GM19193 (cell line): ENCODE data around the gene TAS2R7.

Experiments
- POLR2A ChIP-seq: IDR thresholded peaks from 4 replicates; pipeline ENCODE4 v1.6.1; 2011; ENCODE audit not compliant: insufficient read depth, insufficient read length; ENCODE audit errors: extremely low read depth

TAS2R7 gene

GRCh38 chr12:10802587-10802986 lies at the start of gene TAS2R7:
TSS of gene TAS2R7 (minus strand) at chr12:10802627. CDS start at chr12:10802570, 57 bp downstream.
- TF ChIP-seq POLR2A = no peak

GRCh38 chr12:10851243-10851858 lies 48.9 kb upstream of the TAS2R7 start:
- TF ChIP-seq POLR2A = no peak

GRCh38 chr12:10849425-10849878 lies 47.0 kb upstream of the TAS2R7 start, which contains the start of gene PRR4:
TSS of gene PRR4 (minus strand) at chr12:10849475. CDS start at chr12:10849437, 38 bp downstream.
- TF ChIP-seq POLR2A = no peak

DNA sequence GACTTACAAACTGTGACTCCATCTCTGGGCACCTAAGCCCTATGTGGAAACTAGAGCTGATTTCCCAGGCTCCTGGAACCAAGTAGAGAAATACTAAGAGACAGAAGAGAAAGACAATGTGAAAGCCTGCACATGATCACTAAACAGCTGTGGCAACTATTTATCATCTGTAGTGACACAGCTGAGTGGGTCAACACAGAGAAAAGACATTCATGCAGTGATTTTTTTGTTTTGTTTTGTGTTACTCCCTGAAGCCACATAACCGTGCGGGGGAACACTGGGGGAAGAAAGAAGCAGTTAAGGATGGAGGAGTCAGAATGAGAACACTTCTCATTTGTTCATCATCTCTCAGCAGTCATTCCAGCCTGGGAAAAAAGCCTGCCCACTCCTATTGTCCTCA lies 45.3 kb upstream of the TAS2R7 start:
- no peak for TF ChIP-seq POLR2A

DNA sequence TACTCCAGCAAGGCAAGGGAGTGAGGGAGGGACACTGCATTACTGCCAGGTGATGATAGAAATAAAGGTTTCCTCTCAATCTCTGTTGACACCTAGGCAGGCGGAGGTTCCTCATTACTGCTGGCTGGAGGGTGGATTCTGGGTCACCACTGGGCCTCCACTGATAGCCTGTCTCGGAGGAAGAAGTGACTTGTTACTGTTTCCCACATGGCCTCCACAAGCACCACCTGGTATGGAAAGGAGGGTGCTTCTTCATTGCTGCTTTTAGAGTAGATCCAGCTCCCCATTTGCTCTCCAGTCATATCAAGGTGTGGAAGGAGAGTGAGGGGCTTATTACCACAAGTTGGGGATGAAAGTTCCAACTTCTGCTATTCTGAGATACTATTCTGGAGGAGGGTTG lies 40.4 kb upstream of the TAS2R7 start:
- no peak for TF ChIP-seq POLR2A

GRCh38 chr12:10838461-10838860 lies 36.0 kb upstream of the TAS2R7 start:
- no peak for TF ChIP-seq POLR2A

- TF ChIP-seq POLR2A = no peak
These were observed 27.6 kb upstream of the TAS2R7 start for GRCh38 chr12:10829994-10830393.

DNA sequence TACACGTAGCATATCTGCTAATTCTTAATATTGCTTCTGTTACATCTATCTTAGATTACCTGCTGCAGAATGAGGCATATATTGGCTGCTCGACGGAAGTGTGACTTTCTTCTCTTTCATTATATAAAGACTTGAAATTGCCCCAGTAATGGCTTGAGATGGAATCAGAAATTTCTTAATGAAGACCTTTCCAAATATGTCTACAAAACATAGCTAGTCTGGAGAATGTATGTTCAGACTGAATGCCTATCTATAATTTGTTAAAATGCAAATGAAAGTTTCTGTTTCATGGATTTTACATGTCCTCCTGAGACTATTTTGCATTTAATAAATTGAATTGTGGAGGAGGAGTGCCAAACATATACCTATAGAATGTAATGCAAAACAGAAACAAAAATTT lies 23.8 kb upstream of the TAS2R7 start, which contains the start of gene TAS2R10:
TAS2R10 (minus strand) TSS at position 101 of the 400 bp plus-strand sequence; CDS start at position 12, 89 bp downstream.
- TF ChIP-seq POLR2A = no peak

- no peak for TF ChIP-seq POLR2A
These were observed 22.5 kb upstream of the TAS2R7 start for GRCh38 chr12:10824957-10825356.

DNA sequence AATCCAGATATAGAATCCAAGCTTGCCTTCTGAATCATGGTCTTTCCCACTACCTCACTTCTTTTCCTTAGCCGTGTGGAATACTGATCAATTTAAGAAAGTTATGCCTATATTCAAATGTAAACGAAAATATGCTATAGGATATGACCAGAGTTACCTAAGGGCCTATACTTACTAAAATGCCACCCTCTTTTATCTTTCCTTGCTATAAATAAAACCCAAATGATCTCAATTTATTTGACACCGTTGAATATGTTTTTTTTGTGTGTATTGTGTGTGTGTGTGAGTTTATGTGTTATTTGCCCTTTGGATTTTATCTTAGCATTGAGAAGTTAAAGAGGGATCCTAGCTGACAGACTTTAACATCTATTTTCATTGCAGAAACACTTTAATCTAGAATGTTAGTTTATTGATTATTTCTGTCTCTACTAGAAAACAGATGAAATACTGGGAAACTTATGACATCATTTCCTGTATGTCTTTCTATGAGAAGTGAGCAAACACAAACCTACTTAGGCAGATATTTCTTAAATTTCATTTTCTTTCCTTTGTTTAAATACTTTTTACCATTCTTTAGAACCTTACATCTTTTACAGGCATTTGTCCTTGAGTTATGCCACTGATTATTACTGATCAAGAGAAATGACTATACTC lies 9.6 kb upstream of the TAS2R7 start:
- TF ChIP-seq POLR2A = no peak

- TF ChIP-seq POLR2A = no peak
These were observed 7.6 kb upstream of the TAS2R7 start, which contains the start of gene TAS2R9 for GRCh38 chr12:10810068-10810467. TSS of gene TAS2R9 (minus strand) at chr12:10810168. CDS start at chr12:10810075, 93 bp downstream.

DNA sequence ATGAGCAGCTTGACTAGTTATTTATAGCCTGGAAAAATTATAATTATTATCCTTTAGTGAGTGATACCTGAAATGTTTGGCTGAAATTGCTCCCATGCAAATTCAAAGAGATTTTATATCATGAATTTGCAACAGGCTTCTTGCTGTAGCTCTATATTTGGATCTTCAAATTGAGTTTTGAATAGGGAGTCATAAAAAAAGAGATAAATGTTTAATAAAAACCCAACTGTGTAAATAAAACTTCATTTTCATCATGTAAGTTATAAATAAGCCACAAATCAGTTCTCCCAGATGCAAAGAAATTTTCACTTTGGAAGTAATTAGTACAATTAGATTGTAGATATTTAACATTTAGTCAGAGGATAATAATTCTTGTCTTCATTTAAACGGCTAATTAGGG lies 4.8 kb upstream of the TAS2R7 start, which contains the start of gene TAS2R8:
TAS2R8 (minus strand) TSS at position 101 of the 400 bp plus-strand sequence. CDS start 306 bp downstream, outside the sequence.
- no peak for TF ChIP-seq POLR2A

- no peak for TF ChIP-seq POLR2A
These were observed 686 bp downstream of the TAS2R7 start for GRCh38 chr12:10801741-10802140.

DNA sequence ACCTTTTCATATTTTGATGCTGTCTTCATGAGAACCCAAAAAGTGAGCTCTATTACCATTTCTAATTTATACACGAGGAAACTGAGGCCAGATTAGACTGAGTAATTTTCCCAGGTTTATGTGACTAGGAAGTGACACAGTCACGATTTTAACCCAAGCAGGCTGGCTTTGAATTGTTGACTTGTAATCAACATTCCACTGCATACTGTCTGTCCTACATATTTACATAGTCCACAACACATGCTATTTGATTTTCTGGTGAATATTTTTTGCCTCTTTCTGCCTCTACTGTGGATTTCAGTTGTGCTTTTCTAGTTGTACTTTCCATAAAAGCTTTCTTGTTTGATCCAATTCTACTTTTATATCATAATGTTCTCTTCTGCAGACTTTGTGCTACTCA lies 8.2 kb downstream of the TAS2R7 start:
- no peak for TF ChIP-seq POLR2A

DNA sequence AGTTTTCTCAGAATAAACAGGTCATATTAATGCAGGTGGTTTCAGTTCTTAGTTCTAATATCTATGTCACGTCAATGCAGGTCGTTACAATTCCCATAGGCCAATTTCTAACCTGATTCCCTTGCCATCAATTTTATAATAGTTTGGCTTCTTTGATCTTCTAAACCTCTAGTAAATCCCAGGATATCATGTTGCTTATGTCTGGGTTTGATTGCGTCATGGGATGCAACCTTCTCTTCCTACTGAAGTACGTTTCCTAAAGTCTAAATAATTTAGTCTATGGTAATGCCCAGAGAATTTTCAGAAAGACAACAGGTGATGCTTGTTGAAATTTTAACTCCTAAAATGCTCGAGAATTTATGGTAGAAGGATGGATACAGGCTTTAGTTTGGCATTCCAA lies 19.2 kb downstream of the TAS2R7 start:
- TF ChIP-seq POLR2A = no peak

- TF ChIP-seq POLR2A = no peak
These were observed 23.3 kb downstream of the TAS2R7 start for GRCh38 chr12:10779103-10779502.
